HG03354 (cell line): ENCODE data around the gene PRSS16.
A peak's percentile ranks its signal among the peaks of the same experiment; 100 is the strongest.
"Not testable (repeated sequence)": the region's sequence is repeated elsewhere in the genome, so short reads cannot be mapped to it uniquely, and the experiment has no call there.

Experiments used
- ATAC-seq: cut with Tn5 transposase; IDR thresholded peaks from one replicate; pipeline ENCODE4 v1.9.1; 2021; ENCODE audit warnings: mild to moderate bottlenecking; ENCODE audit not compliant: unreplicated experiment, poor library complexity, severe bottlenecking

PRSS16 gene

GRCh38 chr6:27241443-27241842, 6.1 kb upstream of the PRSS16 start:
- no peak for ATAC-seq

GRCh38 chr6:27242589-27243265, 4.8 kb upstream of the PRSS16 start:
- no peak for ATAC-seq

GRCh38 chr6:27248783-27249182, 1.3 kb downstream of the PRSS16 start:
- ATAC-seq, result no peak

GRCh38 chr6:27250277-27251111, 3.0 kb downstream of the PRSS16 start:
- no peak for ATAC-seq

GRCh38 chr6:27251112-27251605, 3.7 kb downstream of the PRSS16 start:
- peak; percentile 60 for ATAC-seq

GRCh38 chr6:27251606-27252251, 4.2 kb downstream of the PRSS16 start:
- ATAC-seq, result peak; percentile 83

GRCh38 chr6:27254566-27254965, 7.1 kb downstream of the PRSS16 start:
- no peak for ATAC-seq

- ATAC-seq, result no peak
Observed at GRCh38 chr6:27255866-27256265, 8.4 kb downstream of the PRSS16 start.

GRCh38 chr6:27260369-27260768, 12.9 kb downstream of the PRSS16 start:
- no peak for ATAC-seq

GRCh38 chr6:27260836-27261375, 13.4 kb downstream of the PRSS16 start:
- no peak for ATAC-seq

GRCh38 chr6:27263886-27264285, 16.4 kb downstream of the PRSS16 start:
- no peak for ATAC-seq

- ATAC-seq, result not testable (repeated sequence)
Observed at GRCh38 chr6:27267003-27267402, 19.5 kb downstream of the PRSS16 start.

GRCh38 chr6:27267857-27268434, 20.4 kb downstream of the PRSS16 start:
- ATAC-seq, result no peak

GRCh38 chr6:27268803-27269202, 21.3 kb downstream of the PRSS16 start:
- no peak for ATAC-seq

GRCh38 chr6:27273783-27274182, 26.3 kb downstream of the PRSS16 start:
- ATAC-seq, result no peak

- ATAC-seq, result no peak
Observed at GRCh38 chr6:27275025-27275956, 27.8 kb downstream of the PRSS16 start.

GRCh38 chr6:27279513-27280063, 32.1 kb downstream of the PRSS16 start:
- no peak for ATAC-seq

- ATAC-seq, result no peak
Observed at GRCh38 chr6:27280064-27280539, 32.6 kb downstream of the PRSS16 start.
